K562 (cell line): ENCODE measurements around the gene RIPK3. TPM values are rescaled to one million over a fixed set of nuclear protein-coding genes. Genes with fewer than 3 reads are reported as not detected.

ENCODE experiments used
- EHMT2 ChIP-seq: fragments of 450-650 bp; IDR thresholded peaks from 2 replicates; pipeline ENCODE4 v1.6.1; 2018; ENCODE audit warnings: antibody characterized with exemption
- RBM15 ChIP-seq: fragments of 200-400 bp; formaldehyde crosslinking; IDR thresholded peaks from 2 replicates; pipeline ENCODE4 v1.6.1; 2018; ENCODE audit warnings: mild to moderate bottlenecking, low read length, moderate library complexity; ENCODE audit not compliant: insufficient read depth
- TCFL5 ChIP-seq: fragments of 250-450 bp; sonication (Bioruptor Pico); conservative IDR thresholded peaks from 2 replicates; pipeline ENCODE4 v1.6.1; 2021; ENCODE audit warnings: mild to moderate bottlenecking, moderate library complexity, matching md5 sums
- WHSC1 ChIP-seq: IDR thresholded peaks from one replicate; pipeline ENCODE4 v1.6.1; 2012; ENCODE audit warnings: low read length, control low read depth, inconsistent platforms
- ZNF274 ChIP-seq: IDR thresholded peaks from 2 replicates; pipeline ENCODE4 v1.6.1; 2011; ENCODE audit warnings: low read depth, mild to moderate bottlenecking, low read length, moderate library complexity, borderline replicate concordance
- ZNF75A ChIP-seq: fragments of 450-650 bp; formaldehyde crosslinking; IDR thresholded peaks from 2 replicates; pipeline ENCODE4 v1.4.0; 2020; ENCODE audit warnings: mild to moderate bottlenecking
- polyA plus RNA-seq, 8 experiments: library from polyadenylated mRNA; depleted of rRNA in 4 of 8; stranded (reverse) in 5 of 8; unstranded in 3 of 8; fragments of >200 nt; fragmentation: Nextera tagmentation in 2 of 8; fragmentation: Illumina TruSeq in 1 of 8; extraction: Ambion mirVana in 2 of 8; extraction: Trizol in 1 of 8; gene quantifications; 2 replicates each; pipeline versions ENCODE4 v1.2.1 to v1.2.3, GENCODE V29; 2011 to 2014; ENCODE audit warnings: inconsistent platforms in 1 of 8, missing spikeins in 1 of 8
- total RNA-seq, 7 experiments: library from RNA; depleted of rRNA in 6 of 7; stranded (reverse); fragments of >200 nt in 6 of 7; fragmentation: Illumina TruSeq in 2 of 7; extraction: Trizol in 2 of 7; gene quantifications; 2 replicates each; pipeline versions ENCODE4 v1.2.1 to v1.2.3, GENCODE V29; 2011 to 2021; ENCODE audit warnings: low replicate concordance in 1 of 7
- TF ChIP-seq, protein P1 (sequence below): fragments of 450-650 bp; IDR thresholded peaks from 2 replicates; pipeline ENCODE4 v1.6.1; 2016; ENCODE audit warnings: mild to moderate bottlenecking, moderate library complexity
- TF ChIP-seq, protein P2 (sequence below): fragments of 250-450 bp; sonication (Bioruptor Pico); IDR thresholded peaks from 2 replicates; pipeline ENCODE4 v1.4.0; 2020; ENCODE audit warnings: mild to moderate bottlenecking, moderate library complexity

RIPK3 gene
- total and polyA plus RNA-seq, 9 of the 15 experiments (the other 6 are each of a cell fraction or from before 2014, with no cell fraction given): 0.03 to 0.43 (median 0.28) TPM; not detected in 3

DNA sequence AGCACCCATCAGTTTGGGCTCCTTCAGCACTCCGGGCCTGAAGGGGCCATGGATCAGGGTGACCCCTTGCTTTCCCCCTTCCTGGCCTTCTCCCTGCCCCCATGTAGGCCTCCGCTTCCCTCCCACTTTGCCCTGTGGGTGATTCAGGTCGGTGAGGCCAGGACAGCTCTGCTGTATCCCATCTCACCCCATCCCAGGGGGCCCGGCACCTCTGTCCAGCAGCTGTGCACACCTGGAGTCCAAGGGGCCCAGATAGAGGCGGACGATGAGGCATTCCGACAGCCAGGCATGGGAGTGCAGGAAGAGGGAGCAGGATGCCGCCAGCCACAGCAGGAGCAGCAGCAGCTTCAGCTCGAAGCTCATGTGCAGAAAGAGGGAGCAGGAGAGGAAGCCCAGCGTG, 17.1 kb downstream of the RIPK3 start (continued):
- TF ChIP-seq, protein P1, sequence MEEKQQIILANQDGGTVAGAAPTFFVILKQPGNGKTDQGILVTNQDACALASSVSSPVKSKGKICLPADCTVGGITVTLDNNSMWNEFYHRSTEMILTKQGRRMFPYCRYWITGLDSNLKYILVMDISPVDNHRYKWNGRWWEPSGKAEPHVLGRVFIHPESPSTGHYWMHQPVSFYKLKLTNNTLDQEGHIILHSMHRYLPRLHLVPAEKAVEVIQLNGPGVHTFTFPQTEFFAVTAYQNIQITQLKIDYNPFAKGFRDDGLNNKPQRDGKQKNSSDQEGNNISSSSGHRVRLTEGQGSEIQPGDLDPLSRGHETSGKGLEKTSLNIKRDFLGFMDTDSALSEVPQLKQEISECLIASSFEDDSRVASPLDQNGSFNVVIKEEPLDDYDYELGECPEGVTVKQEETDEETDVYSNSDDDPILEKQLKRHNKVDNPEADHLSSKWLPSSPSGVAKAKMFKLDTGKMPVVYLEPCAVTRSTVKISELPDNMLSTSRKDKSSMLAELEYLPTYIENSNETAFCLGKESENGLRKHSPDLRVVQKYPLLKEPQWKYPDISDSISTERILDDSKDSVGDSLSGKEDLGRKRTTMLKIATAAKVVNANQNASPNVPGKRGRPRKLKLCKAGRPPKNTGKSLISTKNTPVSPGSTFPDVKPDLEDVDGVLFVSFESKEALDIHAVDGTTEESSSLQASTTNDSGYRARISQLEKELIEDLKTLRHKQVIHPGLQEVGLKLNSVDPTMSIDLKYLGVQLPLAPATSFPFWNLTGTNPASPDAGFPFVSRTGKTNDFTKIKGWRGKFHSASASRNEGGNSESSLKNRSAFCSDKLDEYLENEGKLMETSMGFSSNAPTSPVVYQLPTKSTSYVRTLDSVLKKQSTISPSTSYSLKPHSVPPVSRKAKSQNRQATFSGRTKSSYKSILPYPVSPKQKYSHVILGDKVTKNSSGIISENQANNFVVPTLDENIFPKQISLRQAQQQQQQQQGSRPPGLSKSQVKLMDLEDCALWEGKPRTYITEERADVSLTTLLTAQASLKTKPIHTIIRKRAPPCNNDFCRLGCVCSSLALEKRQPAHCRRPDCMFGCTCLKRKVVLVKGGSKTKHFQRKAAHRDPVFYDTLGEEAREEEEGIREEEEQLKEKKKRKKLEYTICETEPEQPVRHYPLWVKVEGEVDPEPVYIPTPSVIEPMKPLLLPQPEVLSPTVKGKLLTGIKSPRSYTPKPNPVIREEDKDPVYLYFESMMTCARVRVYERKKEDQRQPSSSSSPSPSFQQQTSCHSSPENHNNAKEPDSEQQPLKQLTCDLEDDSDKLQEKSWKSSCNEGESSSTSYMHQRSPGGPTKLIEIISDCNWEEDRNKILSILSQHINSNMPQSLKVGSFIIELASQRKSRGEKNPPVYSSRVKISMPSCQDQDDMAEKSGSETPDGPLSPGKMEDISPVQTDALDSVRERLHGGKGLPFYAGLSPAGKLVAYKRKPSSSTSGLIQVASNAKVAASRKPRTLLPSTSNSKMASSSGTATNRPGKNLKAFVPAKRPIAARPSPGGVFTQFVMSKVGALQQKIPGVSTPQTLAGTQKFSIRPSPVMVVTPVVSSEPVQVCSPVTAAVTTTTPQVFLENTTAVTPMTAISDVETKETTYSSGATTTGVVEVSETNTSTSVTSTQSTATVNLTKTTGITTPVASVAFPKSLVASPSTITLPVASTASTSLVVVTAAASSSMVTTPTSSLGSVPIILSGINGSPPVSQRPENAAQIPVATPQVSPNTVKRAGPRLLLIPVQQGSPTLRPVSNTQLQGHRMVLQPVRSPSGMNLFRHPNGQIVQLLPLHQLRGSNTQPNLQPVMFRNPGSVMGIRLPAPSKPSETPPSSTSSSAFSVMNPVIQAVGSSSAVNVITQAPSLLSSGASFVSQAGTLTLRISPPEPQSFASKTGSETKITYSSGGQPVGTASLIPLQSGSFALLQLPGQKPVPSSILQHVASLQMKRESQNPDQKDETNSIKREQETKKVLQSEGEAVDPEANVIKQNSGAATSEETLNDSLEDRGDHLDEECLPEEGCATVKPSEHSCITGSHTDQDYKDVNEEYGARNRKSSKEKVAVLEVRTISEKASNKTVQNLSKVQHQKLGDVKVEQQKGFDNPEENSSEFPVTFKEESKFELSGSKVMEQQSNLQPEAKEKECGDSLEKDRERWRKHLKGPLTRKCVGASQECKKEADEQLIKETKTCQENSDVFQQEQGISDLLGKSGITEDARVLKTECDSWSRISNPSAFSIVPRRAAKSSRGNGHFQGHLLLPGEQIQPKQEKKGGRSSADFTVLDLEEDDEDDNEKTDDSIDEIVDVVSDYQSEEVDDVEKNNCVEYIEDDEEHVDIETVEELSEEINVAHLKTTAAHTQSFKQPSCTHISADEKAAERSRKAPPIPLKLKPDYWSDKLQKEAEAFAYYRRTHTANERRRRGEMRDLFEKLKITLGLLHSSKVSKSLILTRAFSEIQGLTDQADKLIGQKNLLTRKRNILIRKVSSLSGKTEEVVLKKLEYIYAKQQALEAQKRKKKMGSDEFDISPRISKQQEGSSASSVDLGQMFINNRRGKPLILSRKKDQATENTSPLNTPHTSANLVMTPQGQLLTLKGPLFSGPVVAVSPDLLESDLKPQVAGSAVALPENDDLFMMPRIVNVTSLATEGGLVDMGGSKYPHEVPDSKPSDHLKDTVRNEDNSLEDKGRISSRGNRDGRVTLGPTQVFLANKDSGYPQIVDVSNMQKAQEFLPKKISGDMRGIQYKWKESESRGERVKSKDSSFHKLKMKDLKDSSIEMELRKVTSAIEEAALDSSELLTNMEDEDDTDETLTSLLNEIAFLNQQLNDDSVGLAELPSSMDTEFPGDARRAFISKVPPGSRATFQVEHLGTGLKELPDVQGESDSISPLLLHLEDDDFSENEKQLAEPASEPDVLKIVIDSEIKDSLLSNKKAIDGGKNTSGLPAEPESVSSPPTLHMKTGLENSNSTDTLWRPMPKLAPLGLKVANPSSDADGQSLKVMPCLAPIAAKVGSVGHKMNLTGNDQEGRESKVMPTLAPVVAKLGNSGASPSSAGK: no peak
- TF ChIP-seq TCFL5 (CRISPR knock-in tag): no peak
- no peak for TF ChIP-seq ZNF274
- TF ChIP-seq, protein P2, sequence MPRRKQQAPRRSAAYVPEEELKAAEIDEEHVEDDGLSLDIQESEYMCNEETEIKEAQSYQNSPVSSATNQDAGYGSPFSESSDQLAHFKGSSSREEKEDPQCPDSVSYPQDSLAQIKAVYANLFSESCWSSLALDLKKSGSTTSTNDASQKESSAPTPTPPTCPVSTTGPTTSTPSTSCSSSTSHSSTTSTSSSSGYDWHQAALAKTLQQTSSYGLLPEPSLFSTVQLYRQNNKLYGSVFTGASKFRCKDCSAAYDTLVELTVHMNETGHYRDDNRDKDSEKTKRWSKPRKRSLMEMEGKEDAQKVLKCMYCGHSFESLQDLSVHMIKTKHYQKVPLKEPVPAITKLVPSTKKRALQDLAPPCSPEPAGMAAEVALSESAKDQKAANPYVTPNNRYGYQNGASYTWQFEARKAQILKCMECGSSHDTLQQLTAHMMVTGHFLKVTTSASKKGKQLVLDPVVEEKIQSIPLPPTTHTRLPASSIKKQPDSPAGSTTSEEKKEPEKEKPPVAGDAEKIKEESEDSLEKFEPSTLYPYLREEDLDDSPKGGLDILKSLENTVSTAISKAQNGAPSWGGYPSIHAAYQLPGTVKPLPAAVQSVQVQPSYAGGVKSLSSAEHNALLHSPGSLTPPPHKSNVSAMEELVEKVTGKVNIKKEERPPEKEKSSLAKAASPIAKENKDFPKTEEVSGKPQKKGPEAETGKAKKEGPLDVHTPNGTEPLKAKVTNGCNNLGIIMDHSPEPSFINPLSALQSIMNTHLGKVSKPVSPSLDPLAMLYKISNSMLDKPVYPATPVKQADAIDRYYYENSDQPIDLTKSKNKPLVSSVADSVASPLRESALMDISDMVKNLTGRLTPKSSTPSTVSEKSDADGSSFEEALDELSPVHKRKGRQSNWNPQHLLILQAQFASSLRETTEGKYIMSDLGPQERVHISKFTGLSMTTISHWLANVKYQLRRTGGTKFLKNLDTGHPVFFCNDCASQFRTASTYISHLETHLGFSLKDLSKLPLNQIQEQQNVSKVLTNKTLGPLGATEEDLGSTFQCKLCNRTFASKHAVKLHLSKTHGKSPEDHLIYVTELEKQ (CRISPR knock-in tag): no peak
- no peak for TF ChIP-seq ZNF75A (CRISPR knock-in tag)
- TF ChIP-seq EHMT2: no peak
- no peak for TF ChIP-seq WHSC1
- no peak for TF ChIP-seq RBM15
